ENCODE results near the gene SPRED1.

Gene SPRED1

DNA sequence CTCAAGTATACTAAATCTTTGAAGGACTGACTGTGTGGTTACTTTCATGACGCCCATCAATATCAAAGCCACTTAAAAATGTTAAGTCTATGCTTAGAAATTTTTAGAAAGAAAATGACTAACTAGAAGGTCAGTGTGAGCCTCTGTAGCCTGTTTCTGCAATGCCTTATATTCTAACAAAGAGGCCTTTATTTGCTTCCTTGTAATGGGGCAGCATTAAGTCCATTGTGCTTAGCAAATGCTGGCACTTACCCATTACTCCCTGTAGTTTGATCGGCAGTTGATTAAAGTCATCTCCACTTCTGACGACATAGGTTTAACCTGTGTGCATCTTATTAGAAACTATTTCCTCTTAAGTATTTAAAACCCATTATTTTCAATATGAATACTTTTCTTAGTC lies 109.7 kb downstream of the SPRED1 start:
- TF ChIP-seq, protein P1, sequence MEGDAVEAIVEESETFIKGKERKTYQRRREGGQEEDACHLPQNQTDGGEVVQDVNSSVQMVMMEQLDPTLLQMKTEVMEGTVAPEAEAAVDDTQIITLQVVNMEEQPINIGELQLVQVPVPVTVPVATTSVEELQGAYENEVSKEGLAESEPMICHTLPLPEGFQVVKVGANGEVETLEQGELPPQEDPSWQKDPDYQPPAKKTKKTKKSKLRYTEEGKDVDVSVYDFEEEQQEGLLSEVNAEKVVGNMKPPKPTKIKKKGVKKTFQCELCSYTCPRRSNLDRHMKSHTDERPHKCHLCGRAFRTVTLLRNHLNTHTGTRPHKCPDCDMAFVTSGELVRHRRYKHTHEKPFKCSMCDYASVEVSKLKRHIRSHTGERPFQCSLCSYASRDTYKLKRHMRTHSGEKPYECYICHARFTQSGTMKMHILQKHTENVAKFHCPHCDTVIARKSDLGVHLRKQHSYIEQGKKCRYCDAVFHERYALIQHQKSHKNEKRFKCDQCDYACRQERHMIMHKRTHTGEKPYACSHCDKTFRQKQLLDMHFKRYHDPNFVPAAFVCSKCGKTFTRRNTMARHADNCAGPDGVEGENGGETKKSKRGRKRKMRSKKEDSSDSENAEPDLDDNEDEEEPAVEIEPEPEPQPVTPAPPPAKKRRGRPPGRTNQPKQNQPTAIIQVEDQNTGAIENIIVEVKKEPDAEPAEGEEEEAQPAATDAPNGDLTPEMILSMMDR (IDR thresholded peaks at IDR 0.05; ENCODE audit: insufficient read depth, low read depth, low read length, missing control alignments), result no peak
- H3K4me3 ChIP-seq (ENCODE audit: low read length), result no peak overlapping the region
- no peak for DNase-seq (ENCODE audit: low read depth)

GRCh38 chr15:38367476-38367875 lies 114.8 kb downstream of the SPRED1 start:
- DNase-seq (ENCODE audit: low read depth), result no peak
- H3K4me3 ChIP-seq (ENCODE audit: low read length), result no peak overlapping the region
- TF ChIP-seq, protein P1 (IDR thresholded peaks at IDR 0.05; ENCODE audit: insufficient read depth, low read depth, low read length, missing control alignments), result no peak

GRCh38 chr15:38369936-38370478 lies 117.4 kb downstream of the SPRED1 start:
- no peak overlapping the region for H3K4me3 ChIP-seq (ENCODE audit: low read length)
- no peak for DNase-seq (ENCODE audit: low read depth)
- TF ChIP-seq, protein P1 (IDR thresholded peaks at IDR 0.05; ENCODE audit: insufficient read depth, low read depth, low read length, missing control alignments), result no peak

DNA sequence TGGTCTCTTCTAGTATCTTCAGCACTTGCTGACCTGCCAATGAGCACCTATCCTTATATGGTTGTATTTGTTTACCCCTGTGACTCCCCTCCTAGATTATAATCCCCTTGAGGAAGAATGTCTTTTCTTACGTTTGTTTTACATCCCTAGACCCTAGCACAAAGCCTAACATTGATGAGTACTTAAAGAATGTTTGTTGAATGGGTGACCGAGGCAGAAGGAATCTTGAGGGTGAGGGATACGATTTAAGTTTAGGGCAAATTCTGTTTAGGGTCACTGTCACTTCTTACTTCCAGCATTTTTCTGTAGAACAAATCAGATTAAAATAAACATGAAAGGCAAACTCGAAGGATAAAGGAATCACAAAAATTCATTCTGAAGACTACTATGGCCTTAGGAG lies 120.4 kb downstream of the SPRED1 start:
- H3K4me3 ChIP-seq (ENCODE audit: low read length), result no peak overlapping the region
- DNase-seq (ENCODE audit: low read depth), result no peak
- TF ChIP-seq, protein P1 (IDR thresholded peaks at IDR 0.05; ENCODE audit: insufficient read depth, low read depth, low read length, missing control alignments), result no peak

DNA sequence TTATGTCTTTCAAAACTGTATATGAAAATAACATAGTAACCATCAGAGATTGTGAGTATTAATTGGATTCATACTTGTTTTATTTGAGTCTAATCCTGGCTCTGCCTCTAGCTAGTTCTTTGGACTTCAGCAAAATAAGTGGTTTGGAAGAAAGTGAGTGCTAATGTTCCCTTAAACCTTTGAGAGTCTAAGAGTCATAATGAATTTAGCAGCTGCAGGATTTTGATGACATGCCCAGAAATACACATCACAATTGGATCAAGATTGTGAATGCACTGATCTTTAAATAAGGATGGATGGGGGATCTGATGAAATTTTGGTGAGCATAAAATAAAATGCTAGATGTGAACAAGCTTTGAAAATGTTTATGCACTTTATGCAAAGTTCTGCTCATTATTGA lies 121.4 kb downstream of the SPRED1 start:
- no peak overlapping the region for H3K4me3 ChIP-seq (ENCODE audit: low read length)
- TF ChIP-seq, protein P1 (IDR thresholded peaks at IDR 0.05; ENCODE audit: insufficient read depth, low read depth, low read length, missing control alignments), result no peak
- no peak for DNase-seq (ENCODE audit: low read depth)

DNA sequence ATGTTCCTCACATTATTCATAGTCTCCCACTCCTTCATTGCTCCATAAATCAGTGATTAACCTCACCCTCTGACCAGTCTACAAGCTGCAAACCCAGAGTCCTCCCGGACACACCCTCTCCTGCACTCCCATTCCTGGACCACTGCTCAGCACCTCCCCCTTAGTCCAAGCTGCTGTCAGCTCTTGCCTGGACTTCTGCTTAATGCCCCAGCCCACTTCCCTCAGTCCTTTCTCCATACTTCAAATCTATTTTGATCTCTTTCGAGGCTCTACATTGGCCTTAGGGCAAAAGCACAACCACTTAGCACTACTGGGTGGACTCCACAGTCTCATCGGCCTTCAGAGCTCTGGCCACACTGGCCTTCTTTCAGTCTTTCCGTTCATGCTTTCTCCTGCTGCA lies 121.9 kb downstream of the SPRED1 start:
- TF ChIP-seq, protein P1 (IDR thresholded peaks at IDR 0.05; ENCODE audit: insufficient read depth, low read depth, low read length, missing control alignments), result no peak
- no peak overlapping the region for H3K4me3 ChIP-seq (ENCODE audit: low read length)
- DNase-seq (ENCODE audit: low read depth), result no peak

DNA sequence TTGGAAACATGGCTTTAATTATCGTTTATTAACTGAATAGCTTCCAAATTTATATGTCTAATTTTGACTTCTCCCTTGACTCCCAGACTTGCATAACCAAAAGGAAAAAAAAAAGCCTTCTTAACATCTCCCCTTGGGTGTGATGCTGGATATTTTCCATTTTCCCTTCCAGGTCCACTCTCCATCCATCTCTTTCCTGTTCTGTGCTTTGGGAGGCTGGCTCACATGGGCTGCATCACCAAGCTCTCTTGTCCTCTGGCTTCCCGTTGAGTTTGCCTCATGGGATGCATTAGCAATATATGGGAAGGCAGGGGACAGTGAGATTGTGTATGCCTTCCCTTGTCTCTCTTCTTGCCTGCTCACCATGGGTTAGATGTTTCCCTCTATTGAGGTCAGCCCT lies 123.4 kb downstream of the SPRED1 start:
- DNase-seq (ENCODE audit: low read depth), result no peak
- no peak overlapping the region for H3K4me3 ChIP-seq (ENCODE audit: low read length)
- TF ChIP-seq, protein P1 (IDR thresholded peaks at IDR 0.05; ENCODE audit: insufficient read depth, low read depth, low read length, missing control alignments), result no peak

Measured in epithelial cell of esophagus (primary cell).